Dermis microvascular lymphatic vessel endothelial cell (primary cell): Measurements from ENCODE around the gene CNPY4. TPM values are rescaled to one million over a fixed set of nuclear protein-coding genes. Genes with fewer than 3 reads are reported as not detected.
A peak's percentile ranks its signal among the peaks of the same experiment; 100 is the strongest.

Experiments
- DNase-seq, 2 donors: peaks; one replicate each; pipeline versions ENCODE4 v3.0.0 to v3.0.0-alpha.2; 2010; ENCODE audit warnings: low read depth in 2 of 2
- total RNA-seq: library from RNA; depleted of rRNA; stranded (reverse); fragments of >200 nt; gene quantifications from 2 replicates; pipeline ENCODE4 v1.2.1, GENCODE V29; 2014

CNPY4 gene
- total RNA-seq, 1 donor from 2014 or later = 24.4 TPM

- no peak for DNase-seq
Observed at GRCh38 chr7:100147278-100147677, 27.8 kb downstream of the CNPY4 start.

DNA sequence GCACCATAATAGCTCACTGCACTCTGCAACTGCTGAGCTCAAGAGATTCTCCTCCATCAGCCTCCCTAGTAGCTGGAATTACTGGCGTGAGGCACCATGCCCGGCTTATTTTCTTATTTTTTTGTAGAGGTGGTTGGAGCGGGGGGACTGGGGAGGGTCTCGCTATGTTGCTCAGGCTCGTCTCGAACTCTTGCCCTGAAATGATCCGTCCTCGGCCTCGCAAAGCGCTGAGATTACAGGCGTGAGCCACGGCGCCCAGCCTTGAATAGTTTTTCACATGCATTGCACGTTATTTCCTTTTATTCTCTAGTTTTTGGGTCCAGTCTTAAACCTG is 28.8 kb downstream of the CNPY4 start:
- DNase-seq = no peak

- DNase-seq = peak; percentile 95 to 99
Observed at GRCh38 chr7:100148559-100149328, 29.3 kb downstream of the CNPY4 start, which contains the start of gene LAMTOR4. TSS of gene LAMTOR4 (plus strand) at chr7:100148918. CDS start at chr7:100148973, 55 bp downstream.

DNA sequence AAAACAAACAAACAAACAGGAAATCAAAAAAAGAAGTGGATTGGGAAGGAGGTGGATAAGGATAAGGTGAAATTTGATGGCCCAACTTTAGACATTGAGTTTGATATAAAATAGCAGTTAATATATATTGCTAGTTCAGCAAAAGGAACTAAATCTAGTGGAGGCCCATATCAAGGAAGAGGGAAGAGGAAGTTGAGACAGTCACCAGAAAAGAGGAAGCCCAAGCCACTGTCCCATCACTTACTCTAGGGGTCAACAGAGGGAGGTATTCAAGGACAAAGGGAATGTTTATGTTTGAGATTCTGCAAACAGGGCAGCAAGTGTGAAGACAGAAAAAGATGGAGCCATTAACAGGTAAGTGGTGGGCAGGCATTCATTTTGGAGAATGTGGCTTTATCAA is 33.0 kb downstream of the CNPY4 start:
- no peak for DNase-seq

DNA sequence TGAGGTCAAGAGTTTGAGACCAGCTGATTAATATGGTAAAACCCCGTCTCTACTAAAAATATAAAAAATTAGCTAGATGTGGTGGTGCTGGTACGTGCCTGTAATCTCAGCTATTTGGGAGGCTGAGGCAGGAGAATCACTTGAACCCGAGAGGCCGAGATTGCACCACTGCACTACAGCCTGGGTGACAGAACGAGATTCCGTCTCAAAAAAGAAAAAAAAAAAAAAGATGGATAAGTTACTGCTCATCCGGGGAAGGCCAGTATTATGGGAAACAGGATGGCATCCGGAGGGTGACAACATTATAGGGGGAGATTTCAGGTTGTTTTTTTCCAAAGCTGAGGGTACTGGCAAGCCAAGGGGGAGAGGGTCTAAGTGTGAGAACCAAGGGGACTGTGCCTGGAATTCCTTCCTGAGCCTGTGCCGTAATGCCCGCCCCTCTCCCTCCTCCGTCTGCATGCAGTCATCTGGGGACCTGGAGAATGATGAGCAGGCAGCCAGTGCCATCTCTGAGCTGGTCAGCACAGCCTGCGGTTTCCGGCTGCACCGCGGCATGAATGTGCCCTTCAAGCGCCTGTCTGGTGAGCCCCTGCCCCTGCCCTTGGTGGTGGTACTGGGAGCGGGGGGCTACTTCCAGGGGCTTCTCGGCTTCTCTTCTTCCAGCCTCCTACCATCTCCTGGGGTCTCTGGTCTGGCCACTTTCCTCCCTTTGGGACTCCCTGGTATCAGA is 33.7 kb downstream of the CNPY4 start:
- no peak for DNase-seq

- DNase-seq = no peak
Observed at GRCh38 chr7:100153708-100154535, 34.5 kb downstream of the CNPY4 start.

DNA sequence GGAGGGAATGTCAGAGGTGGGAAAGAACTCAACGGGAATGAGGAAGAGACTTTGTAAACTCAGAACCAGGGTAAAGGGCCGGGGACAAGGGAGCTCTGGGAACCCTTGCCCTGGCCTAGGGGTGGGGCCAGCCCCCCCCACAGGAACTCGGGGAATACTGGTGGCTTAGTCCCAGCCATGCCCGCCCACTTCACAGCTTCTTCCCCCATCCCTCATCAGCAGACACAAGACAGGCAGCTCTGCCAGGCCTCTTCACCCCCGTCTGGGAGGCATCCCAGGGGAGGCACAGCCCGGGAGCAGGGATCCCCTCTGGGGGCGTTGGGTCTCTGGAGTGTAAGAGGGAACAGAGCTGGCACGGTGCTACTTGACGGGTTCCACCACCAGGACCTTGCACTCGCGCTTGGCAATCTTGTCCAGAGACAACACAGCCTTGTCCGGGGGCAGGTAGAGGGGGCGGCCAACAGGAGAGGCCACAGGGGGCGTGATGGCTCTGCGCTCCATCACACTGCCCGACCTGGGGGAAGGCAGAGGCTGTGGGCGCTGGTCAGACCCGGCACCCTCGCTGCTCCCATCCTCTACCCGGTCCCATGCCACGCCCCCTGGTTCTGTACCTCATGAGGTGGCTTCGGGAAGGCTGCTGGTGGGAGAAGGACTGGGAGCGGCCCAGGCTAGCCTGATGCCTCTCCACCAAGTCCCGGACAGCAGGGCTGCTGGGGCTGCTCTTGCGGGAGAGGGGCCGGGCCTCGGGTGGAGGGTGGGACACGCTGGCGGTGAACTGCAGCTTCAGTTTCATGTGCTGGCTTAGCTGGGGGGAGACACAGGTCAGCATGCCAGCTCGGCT is 35.4 kb downstream of the CNPY4 start:
- no peak for DNase-seq

GRCh38 chr7:100155553-100156317 is 36.3 kb downstream of the CNPY4 start:
- DNase-seq = no peak

DNA sequence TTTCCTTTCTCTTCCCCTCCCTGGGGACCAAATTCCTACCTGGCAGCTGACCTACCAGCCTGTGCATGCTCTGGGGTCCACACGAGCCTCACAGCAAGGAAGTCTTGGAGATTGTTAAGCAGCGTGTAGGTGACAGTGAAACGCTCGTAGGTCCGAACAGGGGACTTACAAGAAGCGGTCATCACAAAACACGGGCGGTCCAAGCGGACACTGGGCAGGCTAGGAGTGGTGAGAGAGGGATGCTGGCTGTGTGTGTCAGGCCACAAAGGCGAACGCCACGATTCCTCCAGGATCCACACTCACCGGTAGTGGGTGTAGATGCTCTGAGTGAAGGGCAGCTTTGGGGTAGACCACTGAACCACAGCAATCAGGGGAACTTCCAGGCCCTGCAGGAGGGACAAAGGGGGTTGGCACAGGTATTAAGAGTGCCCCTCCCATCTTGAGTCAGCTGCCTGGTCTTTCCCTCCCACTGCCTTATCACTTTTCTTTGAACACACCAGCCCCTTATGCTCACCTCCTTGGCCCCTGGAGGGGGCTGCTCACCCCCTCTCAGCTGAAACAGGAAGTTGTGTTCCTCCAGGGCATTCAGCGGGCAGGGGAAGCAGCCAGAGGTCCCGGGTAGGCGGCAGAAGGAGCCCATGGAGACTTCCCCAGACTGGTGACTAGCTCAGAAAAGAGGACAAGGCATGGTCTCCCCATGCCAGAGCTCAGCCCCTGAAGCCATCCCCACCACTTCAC is 37.1 kb downstream of the CNPY4 start:
- DNase-seq = no peak

GRCh38 chr7:100157069-100157333 is 37.6 kb downstream of the CNPY4 start:
- DNase-seq = no peak

DNA sequence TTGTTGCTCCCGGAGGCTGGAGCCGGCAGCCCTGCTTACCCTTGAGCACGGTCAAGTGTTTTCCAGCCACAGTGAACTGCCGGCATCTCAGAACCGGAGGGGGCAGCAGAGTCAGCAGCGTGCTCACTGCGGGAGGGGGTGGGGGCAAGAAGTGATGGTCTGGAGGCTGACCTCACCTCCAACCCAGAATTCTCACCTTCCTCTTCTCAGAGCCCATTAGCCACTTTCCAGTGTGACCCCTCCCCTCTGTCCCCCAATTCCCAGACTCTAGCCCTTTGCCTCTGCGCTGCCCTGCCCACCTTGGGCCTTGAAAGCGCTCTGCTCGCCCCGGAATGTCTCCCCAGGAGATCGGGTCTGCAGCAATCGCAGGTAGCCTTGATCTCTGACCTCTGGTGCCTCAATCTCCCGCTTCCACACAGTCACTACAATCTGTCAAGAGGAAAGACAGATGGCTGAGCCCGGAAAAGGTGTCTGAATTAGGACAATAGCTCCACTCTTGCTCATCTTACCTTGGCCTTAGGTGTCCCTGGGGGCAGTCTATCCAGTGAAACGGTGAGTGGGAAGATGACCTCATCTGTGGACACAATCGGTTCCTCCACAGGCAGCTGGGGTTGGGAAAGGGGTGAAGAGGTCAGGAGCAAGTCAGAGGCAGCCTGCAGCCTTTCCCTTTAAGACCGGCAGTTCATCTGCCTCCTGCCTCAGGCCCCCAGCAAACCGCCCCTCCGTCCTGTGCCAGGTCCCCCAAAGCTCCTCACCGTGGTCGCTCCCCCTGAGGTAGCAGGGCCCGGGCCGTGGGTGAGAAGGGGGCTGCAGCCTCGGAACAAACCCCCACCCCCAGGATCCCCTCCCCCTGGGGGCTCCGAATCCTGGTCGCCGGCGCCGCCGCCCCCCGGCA is 38.1 kb downstream of the CNPY4 start:
- DNase-seq = peak in 1 of 2 donors; percentile 46

DNA sequence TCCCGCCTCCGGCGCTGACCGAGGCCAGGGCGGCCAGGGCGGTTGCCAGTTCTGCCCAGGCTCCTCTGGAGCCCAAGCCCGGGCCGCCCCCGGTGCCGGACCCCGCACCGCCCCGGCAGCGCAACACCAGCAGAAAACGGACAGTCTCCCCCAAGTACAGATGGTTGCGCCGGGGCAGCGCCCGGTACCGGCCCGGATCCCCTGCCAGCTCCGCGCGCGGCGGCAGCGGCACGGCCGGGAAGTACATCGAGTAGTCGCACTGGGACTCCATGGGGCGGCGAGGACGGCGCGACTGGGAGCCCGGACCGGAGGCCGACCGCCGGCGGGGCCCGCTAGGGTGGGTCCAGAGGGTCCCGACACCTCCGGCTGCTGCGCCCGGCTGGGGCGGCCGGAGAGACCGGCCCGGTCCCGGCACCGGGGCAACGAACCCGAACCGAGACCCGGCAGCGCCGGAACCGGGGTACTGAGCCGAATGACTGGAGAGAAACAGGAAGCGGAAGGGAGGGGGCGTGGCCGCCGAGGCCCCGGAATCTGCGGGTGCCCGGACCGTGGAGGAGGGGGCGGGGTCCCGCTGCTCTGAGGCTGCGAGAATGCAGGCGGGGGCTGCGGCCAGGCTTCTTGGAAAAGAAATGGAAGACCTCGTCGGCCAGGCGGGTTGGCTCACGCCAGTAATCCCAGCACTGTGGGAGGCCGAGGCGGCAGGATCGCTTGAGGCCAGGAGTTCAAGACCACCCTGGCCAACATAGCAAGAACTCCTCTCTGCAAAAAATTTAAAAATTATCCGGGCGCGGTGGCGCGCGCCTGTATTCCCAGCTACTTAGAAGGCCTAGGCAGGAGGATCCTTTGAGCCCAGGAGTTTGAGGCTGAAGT is 39.0 kb downstream of the CNPY4 start, which contains the start of gene TRAPPC14:
TSS of gene TRAPPC14 (minus strand) at position 495 of the 870 bp plus-strand sequence. CDS start at position 271, 224 bp downstream.
- DNase-seq = peak; percentile 33 to 75

- DNase-seq = no peak
Observed at GRCh38 chr7:100159099-100159623, 39.7 kb downstream of the CNPY4 start.

- DNase-seq = no peak
Observed at GRCh38 chr7:100160067-100160466, 40.6 kb downstream of the CNPY4 start.

DNA sequence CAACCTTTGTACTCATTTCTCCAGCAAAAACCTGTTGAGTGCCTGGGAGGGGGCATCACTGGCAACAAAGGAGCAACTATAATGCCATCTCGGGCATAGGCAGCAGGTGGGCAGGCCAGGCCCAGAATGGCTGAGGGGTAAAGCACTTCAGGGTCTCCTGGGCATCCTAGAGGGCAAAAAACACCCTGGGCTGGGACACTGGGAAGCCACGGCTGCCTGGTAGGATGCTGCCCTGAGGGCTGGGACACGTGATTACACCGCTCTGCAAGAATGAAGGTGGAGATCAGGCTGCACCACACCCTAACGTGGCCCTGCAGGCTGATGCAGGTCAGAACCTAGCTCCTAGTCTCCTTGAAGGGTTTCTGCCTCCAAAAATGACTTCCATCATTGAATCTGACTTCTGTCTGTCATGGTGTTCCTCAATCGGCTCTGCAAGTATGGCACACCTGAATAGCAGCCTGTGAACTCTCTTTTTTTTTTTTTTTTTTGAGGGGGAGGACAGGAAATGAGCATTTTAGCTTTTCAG is 43.6 kb downstream of the CNPY4 start:
- DNase-seq = no peak

- DNase-seq = no peak
Observed at GRCh38 chr7:100163871-100164270, 44.4 kb downstream of the CNPY4 start.

DNA sequence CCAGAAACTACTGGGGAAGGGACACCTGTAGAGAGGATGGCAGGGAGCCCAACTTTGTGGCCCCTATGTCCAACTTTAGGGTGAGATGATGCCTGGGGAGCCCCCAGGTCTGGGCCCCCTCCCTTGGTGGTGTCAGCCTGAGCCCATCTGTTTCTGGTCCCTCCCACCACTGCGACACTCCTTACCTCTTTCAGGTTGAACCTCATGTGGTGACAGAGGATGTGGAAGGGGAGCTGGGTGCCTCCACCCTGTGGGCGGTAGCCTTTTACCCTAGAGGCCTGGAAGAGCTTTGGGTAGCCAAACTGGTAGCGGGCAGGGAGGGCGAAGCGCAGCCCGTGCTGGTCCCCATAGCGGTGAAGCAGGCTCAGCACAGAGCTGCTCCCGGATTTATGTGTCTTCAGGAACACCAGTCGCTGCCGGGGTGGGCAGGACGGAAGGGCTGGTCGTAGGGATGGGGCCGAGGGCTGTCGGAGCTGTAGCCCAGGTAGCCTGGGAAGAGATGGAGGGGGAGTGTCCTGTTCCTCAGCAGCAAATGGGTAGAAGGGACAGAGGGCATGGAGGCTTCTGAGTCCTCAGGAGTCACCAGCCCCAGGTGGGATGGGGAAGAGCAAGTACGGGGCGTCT is 47.0 kb downstream of the CNPY4 start:
- DNase-seq = no peak
